HG03066 (cell line): Measurements from ENCODE around the gene FSIP1.

Experiments
- ATAC-seq: cut with Tn5 transposase; IDR thresholded peaks from one replicate; pipeline ENCODE4 v1.9.1; 2021; ENCODE audit warnings: low read depth; ENCODE audit not compliant: unreplicated experiment

FSIP1 gene

DNA sequence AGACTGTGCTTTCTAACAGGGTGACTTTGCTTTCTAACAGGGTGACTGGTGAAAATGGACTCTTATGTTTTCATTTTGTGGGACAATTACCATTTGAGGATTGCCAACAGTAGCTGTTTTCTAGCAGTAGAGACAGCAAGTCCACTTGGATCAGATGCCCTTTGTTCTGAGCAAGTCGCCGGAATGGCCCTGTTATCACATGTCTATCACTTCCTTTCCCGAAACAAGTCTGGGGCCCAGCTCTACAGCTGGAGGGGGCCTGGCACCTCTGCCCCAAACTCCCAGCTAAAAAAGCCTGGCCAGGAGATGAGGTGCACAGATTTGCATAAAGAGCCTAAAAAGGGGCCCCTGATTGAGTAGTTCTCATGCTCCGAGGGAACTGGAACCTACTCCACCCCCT is 157.2 kb downstream of the FSIP1 start:
- ATAC-seq = no peak

DNA sequence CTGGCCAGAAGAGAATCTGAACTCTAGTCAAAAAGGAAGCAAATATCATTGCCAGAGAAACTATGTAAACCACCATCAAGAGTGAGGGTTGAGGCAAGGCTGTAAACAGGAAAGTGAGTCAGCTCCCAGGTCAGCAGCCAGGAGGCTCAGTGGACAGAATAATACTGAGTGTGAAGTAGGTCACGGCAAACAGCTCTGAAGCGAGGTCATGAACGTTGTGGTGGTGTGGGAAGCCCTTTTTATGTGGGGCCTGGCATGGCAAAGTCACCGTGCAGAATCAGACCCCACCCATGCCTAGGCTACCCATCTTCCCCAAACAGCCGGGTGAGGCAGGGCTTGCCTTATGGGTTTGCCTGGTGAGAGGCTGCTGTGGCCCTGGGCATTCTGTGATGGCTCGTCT is 157.8 kb downstream of the FSIP1 start:
- ATAC-seq = no peak

DNA sequence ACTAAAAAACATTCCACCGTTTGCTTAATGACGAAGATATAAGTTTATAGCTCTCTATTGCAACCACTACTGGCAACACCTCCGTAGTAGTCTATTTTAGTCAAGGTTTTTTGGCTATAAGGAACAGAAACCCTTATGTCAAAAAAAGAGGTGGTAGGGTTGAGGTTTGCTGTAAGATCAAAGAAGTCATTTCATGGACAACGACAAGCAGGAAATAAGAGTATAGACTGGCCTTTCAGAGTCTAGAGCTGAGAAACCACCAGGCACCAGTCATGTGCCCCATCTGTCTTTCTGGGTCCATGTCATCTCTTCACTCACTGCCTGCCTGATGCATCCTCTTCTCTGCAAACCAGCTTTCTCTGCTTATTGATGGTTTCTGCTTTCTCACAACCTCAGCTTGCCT is 159.1 kb downstream of the FSIP1 start:
- ATAC-seq = peak; percentile 93

DNA sequence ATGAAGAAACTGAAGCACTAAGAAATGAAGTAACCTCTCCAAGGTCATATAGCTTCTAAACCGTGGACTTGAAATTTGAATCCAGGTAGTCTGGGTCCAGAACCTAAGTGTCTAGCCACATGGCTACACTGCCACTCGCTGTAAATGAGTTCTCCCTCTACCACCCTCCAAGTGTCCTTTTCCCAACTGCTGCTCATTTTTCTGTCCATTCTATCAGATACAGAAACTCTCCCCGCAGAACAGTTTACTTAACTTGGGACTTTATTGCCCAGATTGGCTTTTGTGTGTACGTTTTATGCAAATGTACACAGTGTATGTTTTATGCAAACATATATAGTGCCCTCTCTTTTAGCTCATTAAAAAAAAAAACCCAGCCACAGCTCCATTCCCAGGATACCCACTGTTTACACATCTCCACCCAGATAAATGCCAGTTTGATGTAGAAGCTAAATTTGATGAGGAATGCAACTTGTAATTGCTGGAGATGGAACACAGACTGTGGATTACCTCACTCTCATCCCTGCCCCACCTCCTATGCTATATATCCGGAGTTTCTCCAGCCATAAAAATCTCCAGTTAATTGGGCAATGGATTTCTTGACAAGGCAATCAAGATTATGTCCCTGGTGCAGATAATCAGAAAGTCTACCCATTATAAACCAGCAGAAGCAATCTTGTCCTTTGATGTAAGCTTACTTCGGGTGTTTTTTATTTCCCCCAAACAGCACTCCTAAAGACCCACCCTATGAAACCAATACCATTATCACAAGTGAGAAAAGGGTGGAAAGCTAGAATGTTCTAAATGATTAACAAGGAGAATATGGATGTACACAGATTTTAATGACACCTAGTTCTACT is 159.8 kb downstream of the FSIP1 start:
- ATAC-seq = peak; percentile 3

DNA sequence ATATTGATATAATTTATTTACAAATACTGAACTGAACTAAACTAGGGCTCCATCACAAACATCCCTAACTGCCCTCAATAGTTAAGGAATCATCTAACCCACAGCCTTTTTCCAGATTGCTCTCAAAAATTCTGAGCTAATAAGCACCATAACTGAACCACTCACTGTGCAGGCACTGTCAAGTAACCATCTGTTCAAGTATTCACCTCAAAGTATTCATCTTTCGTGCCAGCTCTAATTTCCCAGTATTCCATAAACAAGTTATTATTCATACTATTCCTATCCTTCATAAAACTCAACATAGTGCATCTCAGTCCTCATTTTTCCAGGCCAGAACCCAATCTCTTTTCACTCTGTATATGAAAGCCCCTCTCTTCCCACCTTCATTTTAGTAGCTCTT is 160.7 kb downstream of the FSIP1 start:
- ATAC-seq = no peak

DNA sequence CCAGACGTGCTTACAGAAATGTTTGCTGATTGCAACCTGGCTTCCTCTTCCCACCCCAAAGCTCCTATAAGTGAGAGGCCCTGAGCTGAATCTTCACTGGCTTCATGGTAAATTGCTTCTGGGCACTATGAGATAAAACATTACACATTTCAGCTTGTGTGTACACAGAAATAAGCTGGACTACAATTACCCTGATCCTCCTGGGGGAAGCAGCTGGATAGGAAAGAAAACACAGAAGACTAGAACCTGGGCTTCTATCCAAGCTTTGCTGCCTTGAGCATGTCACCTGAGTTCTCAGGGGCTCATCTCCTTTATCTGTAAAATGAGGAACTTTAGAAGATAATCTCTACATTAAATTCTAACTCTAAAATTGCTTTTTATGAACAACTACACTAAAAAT is 161.4 kb downstream of the FSIP1 start:
- ATAC-seq = no peak

DNA sequence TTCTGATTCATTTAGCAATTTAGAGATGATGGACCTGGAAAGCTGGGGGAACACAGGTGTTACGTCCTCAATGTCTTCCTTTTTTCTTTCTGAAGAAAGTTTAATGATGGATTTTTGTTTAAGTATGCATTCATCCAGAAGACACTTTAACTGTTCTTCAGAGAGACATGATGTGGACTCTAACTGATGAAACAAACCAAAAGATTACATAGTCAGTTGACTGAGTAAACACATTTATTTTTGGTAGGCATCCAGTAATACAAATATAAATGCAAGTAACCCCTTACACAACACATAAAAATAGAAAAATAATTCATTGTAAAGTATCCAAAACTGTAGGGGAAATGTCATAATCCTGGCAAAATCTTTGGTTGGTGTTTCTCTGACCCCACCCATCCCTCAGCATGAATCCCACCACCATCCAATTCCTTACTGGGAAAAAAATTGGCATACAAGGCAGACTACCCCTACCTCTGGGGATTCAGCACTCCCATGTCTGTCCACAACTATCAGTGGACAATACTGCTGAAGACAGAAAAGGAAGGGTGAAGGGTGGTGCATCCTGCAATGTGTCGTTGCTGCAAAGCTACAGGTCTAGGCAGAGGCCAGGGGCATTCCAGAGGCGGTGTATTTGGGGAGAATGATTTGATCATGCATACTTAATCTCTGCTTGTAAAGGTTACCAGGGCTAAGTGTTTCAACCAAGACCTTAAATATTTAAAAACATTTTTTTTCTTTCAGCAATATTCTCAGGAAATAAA is 164.4 kb downstream of the FSIP1 start:
- no peak for ATAC-seq

DNA sequence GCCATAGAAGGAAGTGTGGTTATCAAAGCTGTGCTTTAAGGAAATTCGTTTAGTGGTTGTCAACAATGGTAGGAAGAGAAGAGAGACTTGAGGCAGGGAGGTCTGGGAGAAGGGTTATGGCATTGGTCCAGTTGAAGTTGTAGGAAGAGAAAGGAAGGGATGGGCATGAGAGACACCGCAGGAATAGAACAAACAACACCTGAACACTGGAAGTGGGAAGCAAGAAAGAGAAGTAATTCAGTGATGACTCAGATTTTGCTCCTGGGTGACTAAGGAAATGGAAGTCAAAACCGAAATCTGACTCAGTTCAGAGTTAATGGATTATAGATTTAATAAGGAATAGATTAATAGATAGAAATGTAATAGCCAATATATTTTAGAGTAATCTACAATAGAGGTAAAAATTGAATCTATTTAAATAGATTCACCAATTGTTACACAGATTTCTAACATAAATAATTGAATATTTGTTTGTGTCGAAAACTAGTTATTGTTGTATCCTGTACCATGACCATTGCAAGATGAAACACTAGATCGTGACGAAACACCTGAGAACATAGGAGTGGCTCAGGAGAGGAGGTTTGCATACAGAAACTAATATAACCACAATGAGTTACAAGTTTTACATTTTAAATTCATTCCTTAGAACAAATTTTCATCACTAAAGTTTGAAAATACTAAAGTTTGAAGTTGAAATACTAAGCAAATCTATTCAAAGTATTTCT is 165.7 kb downstream of the FSIP1 start:
- no peak for ATAC-seq

DNA sequence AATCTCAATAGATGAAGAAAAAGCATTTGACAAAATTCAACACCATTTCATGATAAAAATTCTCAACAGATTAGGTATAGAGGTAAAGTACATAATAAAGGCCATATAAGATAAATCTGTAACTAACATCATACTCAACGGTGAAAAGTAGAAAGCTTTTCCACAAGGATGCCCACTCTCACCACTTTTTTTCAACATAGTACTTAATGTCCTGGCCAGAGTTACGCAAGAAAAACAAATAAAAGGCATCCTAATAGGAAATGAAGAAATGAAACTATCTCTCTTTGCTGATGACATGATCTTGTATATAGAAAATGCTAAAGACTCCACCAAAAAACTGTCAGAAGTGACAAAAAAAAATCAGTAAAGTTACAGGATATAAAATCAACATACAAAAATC is 168.8 kb downstream of the FSIP1 start:
- no peak for ATAC-seq

DNA sequence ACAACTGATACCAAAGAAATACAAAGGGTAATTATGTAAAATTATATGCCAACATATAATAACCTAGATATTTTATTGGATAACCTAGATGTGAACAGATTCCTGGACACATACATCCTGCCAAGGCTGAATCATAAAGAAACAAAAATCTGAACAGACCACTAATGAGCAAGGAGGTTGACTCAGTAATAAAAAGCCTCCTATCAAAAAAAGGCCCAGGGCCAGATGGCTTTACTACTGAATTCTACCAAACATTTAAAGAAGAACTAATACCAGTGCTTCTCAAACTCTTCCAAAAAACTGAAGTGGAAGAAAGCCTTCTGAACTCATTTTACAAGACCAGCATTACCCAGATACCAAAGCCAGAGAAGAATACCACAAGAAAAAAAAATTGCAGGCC is 169.4 kb downstream of the FSIP1 start:
- no peak for ATAC-seq

DNA sequence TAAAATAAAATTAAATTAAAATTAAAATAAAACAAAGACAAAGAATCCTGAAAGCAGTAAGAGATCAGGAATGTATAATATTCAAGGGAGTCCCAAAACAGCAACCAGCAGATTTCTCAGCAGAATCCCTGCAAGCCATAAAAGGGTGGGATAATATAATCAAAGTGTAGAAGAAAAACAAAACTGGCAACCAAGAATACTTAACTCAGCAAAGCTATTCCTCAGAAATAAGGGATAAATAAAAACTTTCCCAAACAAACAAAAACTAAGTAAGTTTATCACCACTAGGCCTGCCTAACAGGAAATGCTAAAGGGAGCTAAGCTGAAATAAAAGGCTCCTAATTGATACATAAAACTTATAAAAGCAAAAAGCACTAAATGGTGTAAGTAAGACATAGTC is 172.0 kb downstream of the FSIP1 start:
- ATAC-seq = no peak

DNA sequence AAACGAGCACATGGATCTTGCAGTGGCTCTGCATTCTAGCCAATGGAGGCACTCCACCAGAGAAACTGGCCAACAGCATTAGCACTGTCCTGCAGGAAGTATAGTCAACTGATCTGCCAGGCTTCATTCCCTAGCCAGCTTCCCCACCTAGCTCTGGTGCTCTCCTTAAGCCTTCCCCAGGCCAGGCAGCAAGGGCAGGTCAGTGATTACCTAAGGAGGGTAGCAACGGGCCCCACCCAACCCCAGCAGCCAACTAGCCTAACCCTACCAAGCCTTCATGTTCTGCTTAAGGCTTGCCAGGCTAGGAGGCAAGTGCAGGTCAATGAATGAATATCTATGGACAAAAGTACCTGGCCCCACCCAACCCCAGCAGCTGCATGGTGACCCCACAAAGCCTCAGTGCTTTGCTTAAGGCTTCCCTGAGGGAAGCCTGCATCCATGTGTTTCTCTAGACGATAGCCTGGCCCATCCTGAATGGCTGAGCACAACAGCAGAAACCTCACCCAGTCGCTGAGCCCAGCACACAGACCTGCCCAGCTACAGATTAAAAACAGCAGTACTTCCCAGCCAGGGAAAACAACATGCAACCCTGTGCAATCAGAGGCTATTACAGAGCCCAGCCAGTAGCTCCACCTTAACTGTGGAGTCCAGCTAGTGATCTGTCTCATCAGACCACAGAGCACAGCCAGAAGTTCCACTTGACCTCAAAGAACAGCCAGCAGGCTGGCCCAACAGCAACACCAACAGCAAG is 173.3 kb downstream of the FSIP1 start:
- no peak for ATAC-seq

DNA sequence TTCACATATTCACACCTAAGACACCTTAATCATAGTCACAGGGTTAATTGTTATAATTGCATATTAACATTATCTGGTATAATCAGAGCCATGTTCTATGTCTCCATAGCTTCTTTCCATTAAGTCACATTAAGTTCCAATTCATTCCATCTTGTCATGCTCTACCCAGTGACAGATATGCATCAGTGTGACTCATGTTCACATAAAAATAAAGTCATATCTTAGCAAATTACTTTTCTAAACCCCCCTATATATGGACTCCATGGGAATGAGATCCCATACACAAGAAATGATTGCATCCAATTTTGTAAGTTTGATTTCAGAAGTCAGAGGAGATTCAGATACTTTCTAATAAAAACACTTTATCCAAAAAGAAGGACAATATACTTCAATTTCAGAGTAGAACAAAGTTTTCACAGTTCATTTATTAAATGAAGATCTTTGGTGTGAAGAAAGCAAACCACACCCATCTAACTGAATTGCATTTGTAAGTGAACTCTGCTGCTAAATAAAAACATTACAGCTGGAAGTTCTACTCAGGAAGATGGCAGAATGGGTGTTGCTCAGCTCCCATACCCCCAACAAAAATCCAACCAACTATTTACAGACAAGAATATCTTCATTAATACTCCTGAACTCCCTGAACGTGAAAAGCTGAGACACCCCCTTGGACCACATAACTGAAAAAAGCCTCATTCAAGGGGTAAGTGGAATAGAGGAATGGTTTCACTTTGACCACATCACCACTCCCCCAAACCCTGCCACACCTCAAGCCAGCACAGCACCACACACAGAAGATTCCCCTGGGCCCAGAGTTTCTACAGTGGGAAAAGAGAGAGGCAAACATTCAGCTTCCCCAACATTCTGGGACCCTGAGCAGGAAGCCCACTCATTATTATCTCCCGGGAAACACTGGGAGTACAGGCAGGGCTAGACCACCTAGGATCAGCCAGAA is 174.2 kb downstream of the FSIP1 start:
- no peak for ATAC-seq

DNA sequence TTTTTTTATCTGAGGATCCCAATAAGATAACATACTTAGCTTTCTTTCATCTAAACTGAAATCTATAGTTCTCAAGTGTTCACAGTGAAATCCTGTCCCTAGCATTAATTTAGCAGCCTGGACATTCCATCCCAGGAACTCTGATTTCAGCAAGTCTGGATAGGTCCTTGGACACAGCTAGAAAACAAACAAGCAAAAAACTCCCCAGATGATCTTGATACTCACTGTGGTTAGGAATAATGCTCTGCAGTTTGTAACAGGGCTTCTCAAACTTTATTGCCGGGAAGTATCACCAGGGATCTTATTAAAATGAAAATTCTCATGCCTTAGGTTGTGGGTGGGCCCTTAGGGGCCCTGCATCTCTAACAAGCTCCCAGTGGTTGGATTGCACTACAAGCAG is 177.5 kb downstream of the FSIP1 start:
- no peak for ATAC-seq

DNA sequence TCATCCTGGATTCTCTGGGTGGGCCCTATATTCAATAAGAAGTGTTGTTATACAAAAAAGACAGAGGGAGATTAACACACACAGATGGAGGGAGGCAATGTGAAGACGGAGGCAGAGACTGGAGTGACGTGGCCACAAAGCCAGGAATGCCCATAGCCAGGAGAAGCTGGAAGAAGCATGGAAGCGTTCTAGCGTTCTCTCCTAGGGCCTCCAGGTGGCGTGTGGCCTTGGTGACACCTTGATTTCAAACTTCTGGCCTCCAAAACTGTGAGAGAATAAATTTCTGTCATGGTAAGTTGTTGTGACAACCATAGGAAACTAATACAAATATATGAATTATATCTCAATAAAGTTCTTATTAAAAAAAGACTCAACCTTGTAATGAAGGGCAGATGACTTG is 180.5 kb downstream of the FSIP1 start:
- no peak for ATAC-seq

DNA sequence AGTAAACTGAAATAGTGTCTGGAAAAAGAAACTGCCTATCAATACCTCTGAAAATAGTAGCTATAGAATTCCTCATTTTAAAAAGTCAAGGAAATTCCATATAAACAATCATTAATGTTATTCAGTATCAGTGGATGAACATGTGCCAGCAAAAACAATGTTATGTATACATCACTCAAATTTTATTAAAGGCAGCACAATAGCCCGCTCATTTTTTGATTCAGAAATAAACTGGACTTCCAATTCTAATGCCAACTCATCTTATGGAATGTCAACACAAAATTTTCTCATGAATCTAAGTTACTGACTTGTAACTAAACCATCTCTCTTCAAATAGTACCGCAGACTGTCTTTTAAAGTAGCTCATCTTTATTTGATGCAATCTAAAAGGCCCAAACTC is 182.8 kb downstream of the FSIP1 start:
- ATAC-seq = no peak

DNA sequence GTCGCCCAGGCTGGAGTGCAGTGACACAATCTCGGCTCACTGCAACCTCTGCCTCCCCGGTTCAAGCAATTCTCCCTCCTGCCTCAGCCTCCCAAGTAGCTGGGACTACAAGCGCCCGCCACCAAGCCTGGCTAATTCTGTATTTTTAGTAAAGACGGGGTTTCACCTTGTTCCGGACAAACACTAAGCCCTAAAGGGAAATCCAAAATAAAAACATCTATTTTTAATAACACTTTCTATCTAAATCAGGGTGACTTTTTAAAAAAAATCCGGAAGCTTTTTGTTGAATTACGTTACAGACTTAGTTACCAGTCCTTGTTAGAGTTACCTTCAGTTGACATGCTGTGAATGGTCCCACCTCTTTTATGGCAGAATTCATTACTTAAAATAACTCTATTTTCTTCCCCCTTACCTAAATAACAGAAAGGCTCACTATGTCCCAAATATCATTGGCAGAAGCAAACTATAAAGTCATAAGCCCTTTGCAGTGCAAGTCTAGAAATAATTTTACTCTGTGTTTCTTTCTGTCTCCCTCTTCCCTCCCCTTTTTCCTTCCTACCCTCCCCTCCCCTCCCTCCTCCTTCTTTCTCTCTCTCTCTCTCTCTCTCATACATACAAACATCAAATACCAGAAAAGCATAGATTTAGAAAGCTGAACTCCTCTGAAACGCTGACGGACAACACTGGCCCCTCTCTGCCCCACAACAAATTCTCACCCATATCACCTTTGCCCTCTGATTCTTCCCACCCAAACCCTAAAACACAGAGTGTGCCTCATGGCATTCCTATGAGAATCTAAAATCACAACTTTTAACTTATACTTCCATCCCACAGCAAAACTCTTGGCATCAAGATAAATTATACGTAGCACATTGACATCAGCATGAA is 183.4 kb downstream of the FSIP1 start:
- ATAC-seq = no peak

DNA sequence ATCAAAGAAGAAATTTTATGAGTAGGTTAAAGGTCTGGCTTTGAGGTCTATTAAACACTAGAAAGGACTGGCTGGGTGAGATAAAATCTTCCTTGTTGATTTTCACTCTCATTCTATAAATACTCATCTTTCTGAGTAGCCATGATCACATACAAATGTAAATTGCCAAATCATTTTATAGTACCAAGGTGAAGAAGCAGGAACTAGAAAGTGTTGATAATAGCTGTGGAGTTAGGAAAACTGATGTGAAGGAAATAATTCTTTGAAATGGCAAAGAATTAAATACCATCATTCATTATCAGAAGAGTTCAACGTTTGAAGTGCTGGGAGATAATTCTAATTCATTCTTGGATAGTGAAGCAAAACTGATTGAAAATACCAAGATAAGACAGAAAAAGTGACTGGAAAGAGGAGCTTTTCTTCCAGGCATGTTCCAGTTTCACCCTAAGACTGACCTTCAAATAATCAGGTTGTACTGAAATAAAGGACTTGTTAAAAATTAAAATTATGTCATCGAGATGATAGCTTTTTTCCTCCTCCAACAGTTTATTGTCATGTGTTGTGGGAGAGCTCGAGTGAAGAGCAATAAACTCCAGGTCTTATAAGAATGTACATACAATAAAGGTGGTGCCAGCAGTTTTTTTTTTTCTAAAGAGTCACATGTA is 184.3 kb downstream of the FSIP1 start:
- no peak for ATAC-seq
